Upper lobe of right lung (tissue), 1 donor: ENCODE measurements around the gene CPEB4. TPM values are rescaled to one million over a fixed set of nuclear protein-coding genes. Genes with fewer than 3 reads are reported as not detected.

Source experiments
- ATAC-seq: fragments of 200-7000 bp; cut with Tn5 transposase; one replicate; pipeline ENCODE4 v1.9.1; 2020; ENCODE audit warnings: mild to moderate bottlenecking, moderate library complexity
- DNase-seq: peaks from one replicate; pipeline ENCODE4 v3.0.0-alpha.2; 2020
- H3K27ac ChIP-seq: fragments of 200-600 bp; one replicate; pipeline ENCODE4 v1.8.0; 2022
- H3K27me3 ChIP-seq: fragments of 200-600 bp; one replicate; pipeline ENCODE4 v1.8.0; 2022; ENCODE audit warnings: mild to moderate bottlenecking
- H3K36me3 ChIP-seq: fragments of 200-600 bp; one replicate; pipeline ENCODE4 v1.8.0; 2022
- H3K4me1 ChIP-seq: fragments of 200-600 bp; one replicate; pipeline ENCODE4 v1.8.0; 2022
- H3K4me3 ChIP-seq: fragments of 200-600 bp; one replicate; pipeline ENCODE4 v1.8.0; 2022; ENCODE audit warnings: mild to moderate bottlenecking
- H3K9me3 ChIP-seq: fragments of 200-600 bp; one replicate; pipeline ENCODE4 v1.8.0; 2022
- CTCF ChIP-seq: fragments of 200-600 bp; IDR thresholded peaks from one replicate; pipeline ENCODE4 v1.8.0; 2022; ENCODE audit warnings: antibody characterized with exemption
- intact Hi-C: fragments of 100-400 bp; cut with DNase I; formaldehyde crosslinking; loops from one replicate; pipeline ENCODE4 v1.11.0; 2022
- total RNA-seq: library from RNA; stranded (reverse); fragmentation: NEBNext Ultra II Directional; extraction: Animal tissue kit (Norgen Biotek cat#: 25700); gene quantifications from one replicate; pipeline ENCODE4 v1.2.1, GENCODE V29; 2021
- donor health status: DM: no; HTN: yes; CAD: no; lungs with severe emphysema.

The CPEB4 gene
- total RNA-seq, 1 donor from 2014 or later: 62.4 TPM

- H3K4me1 ChIP-seq: peaks cover 18% of the 10 kb centered on the region
- H3K4me3 ChIP-seq: no peak overlapping the region
- intact Hi-C loops: no loop called here
- DNase-seq: no peak
- ATAC-seq: no peak
- H3K9me3 ChIP-seq: no peaks in the 10 kb centered on the region
- TF ChIP-seq CTCF: no peak
- H3K27ac ChIP-seq: no peak overlapping the region
- H3K27me3 ChIP-seq: no peaks in the 10 kb centered on the region
- no peaks in the 10 kb centered on the region for H3K36me3 ChIP-seq
Observed at GRCh38 chr5:173880306-173880985, 7.7 kb upstream of the CPEB4 start.

GRCh38 chr5:173881811-173882575 is 6.2 kb upstream of the CPEB4 start:
- intact Hi-C loops: no loop called here
- H3K9me3 ChIP-seq: no peaks in the 10 kb centered on the region
- H3K4me3 ChIP-seq: no peak overlapping the region
- no peak for TF ChIP-seq CTCF
- DNase-seq (no peak), ATAC-seq (no peak)
- no peak overlapping the region for H3K27ac ChIP-seq
- H3K4me1 ChIP-seq: peaks cover 19% of the 10 kb centered on the region
- H3K27me3 ChIP-seq: no peaks in the 10 kb centered on the region
- H3K36me3 ChIP-seq: no peaks in the 10 kb centered on the region

- Histone ChIP-seq H3K4me3 (no peak overlapping the region), H3K27ac (no peak overlapping the region), H3K36me3 (no peaks in the 10 kb centered on the region), H3K9me3 (no peaks in the 10 kb centered on the region), H3K27me3 (no peaks in the 10 kb centered on the region), H3K4me1 (peaks cover 19% of the 10 kb centered on the region)
- intact Hi-C loops: no loop called here
- no peak for ATAC-seq
- DNase-seq: no peak
- TF ChIP-seq CTCF: no peak
Observed at GRCh38 chr5:173882632-173883031, 5.5 kb upstream of the CPEB4 start.

GRCh38 chr5:173883347-173883924 is 4.7 kb upstream of the CPEB4 start:
- no peaks in the 10 kb centered on the region for H3K27me3 ChIP-seq
- peaks cover 19% of the 10 kb centered on the region for H3K4me1 ChIP-seq
- H3K36me3 ChIP-seq: no peaks in the 10 kb centered on the region
- ATAC-seq: no peak
- intact Hi-C loops: no loop called here
- no peak overlapping the region for H3K27ac ChIP-seq
- no peak overlapping the region for H3K4me3 ChIP-seq
- DNase-seq: no peak
- H3K9me3 ChIP-seq: no peaks in the 10 kb centered on the region
- no peak for TF ChIP-seq CTCF

GRCh38 chr5:173884402-173885053 is 3.6 kb upstream of the CPEB4 start:
- H3K27me3 ChIP-seq: no peaks in the 10 kb centered on the region
- no peak for TF ChIP-seq CTCF
- peaks cover 13% of the 10 kb centered on the region for H3K4me1 ChIP-seq
- no peaks in the 10 kb centered on the region for H3K36me3 ChIP-seq
- H3K27ac ChIP-seq: peak overlapping the region; percentile 30
- H3K4me3 ChIP-seq: no peak overlapping the region
- ATAC-seq (no peak), DNase-seq (no peak)
- no peaks in the 10 kb centered on the region for H3K9me3 ChIP-seq
- intact Hi-C loops: no loop called here
